H1 (cell line): Measurements from ENCODE around the gene CRAT. TPM values are rescaled to one million over a fixed set of nuclear protein-coding genes. Genes with fewer than 3 reads are reported as not detected.

Experiments used
- ATF2 ChIP-seq: IDR thresholded peaks from 2 replicates; pipeline ENCODE4 v1.6.1; 2012; ENCODE audit warnings: low read length, inconsistent platforms
- BACH1 ChIP-seq: IDR thresholded peaks from 2 replicates; pipeline ENCODE4 v1.6.1; 2012; ENCODE audit warnings: low read length, improper control_type of control experiment
- BRCA1 ChIP-seq: IDR thresholded peaks from 2 replicates; pipeline ENCODE4 v1.6.1; 2012; ENCODE audit warnings: low read depth, low read length, improper control_type of control experiment
- CEBPB ChIP-seq: IDR thresholded peaks from 2 replicates; pipeline ENCODE4 v1.6.1; 2012; ENCODE audit warnings: low read depth, low read length
- CREB1 ChIP-seq: IDR thresholded peaks from 2 replicates; pipeline ENCODE4 v1.6.1; 2012; ENCODE audit warnings: inconsistent platforms
- NANOG ChIP-seq: IDR thresholded peaks from 2 replicates; pipeline ENCODE4 v1.6.1; 2011; ENCODE audit warnings: low read length, low read depth, mild to moderate bottlenecking, inconsistent platforms; ENCODE audit not compliant: insufficient read depth, poor library complexity, severe bottlenecking
- NRF1 ChIP-seq: IDR thresholded peaks from 2 replicates; pipeline ENCODE4 v1.6.1; 2011; ENCODE audit warnings: mild to moderate bottlenecking, low read depth, low read length, improper control_type of control experiment
- polyA plus RNA-seq, 7 experiments: library from polyadenylated mRNA; depleted of rRNA in 3 of 7; stranded (reverse) in 5 of 7; unstranded in 2 of 7; fragments of >200 nt in 5 of 7; fragments of 200-250 nt in 2 of 7; gene quantifications; 1 replicate in 5 of 7; 2 replicates in 1 of 7; 4 replicates in 1 of 7; pipeline versions ENCODE4 v1.2.1 to v1.2.3, GENCODE V29; 2011 to 2013; ENCODE audit warnings: missing spikeins in 2 of 7, mixed read lengths in 2 of 7
- total RNA-seq: library from RNA; stranded (reverse); fragmentation: NEBNext Ultra II Directional; extraction: Animal tissue kit (Norgen Biotek cat#: 25700); gene quantifications from 2 replicates; pipeline ENCODE4 v1.2.1, GENCODE V29; 2021
- TF ChIP-seq, protein P1 (sequence below): IDR thresholded peaks from 2 replicates; pipeline ENCODE4 v1.6.1; 2012; ENCODE audit warnings: inconsistent platforms

The CRAT gene
- total and polyA plus RNA-seq, 2 of the 8 experiments (the other 6 are each of a cell fraction or from before 2014, with no cell fraction given): 8.2 to 17.3 TPM

GRCh38 chr9:129150672-129151211 is 40.1 kb upstream of the CRAT start (continued):
- TF ChIP-seq ATF2: no peak
- no peak for TF ChIP-seq NRF1
- no peak for TF ChIP-seq BRCA1
- no peak for TF ChIP-seq BACH1
- TF ChIP-seq CREB1: no peak
- no peak for TF ChIP-seq NANOG
- no peak for TF ChIP-seq CEBPB
- TF ChIP-seq, protein P1, sequence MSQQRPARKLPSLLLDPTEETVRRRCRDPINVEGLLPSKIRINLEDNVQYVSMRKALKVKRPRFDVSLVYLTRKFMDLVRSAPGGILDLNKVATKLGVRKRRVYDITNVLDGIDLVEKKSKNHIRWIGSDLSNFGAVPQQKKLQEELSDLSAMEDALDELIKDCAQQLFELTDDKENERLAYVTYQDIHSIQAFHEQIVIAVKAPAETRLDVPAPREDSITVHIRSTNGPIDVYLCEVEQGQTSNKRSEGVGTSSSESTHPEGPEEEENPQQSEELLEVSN: no peak
